ENCODE results near the gene TRAF2.

TRAF2 gene

GRCh38 chr9:136852664-136853595 lies 33.4 kb upstream of the TRAF2 start:
- Histone ChIP-seq H3K4me2 (ENCODE audit: low read length) (no peak overlapping the region), H3K79me2 (ENCODE audit: insufficient read depth, low read length) (no peaks in the 10 kb centered on the region)

GRCh38 chr9:136853596-136854112 lies 32.7 kb upstream of the TRAF2 start:
- Histone ChIP-seq H3K4me1 (ENCODE audit: insufficient read depth, low read length, severe bottlenecking) (peaks cover 7% of the 10 kb centered on the region), H3K9ac (ENCODE audit: low read length) (no peak overlapping the region), H3K36me3 (ENCODE audit: insufficient read depth, low read length) (peaks cover 9% of the 10 kb centered on the region; the same call in 1 of the 2 replicates), H3F3A (ENCODE audit: insufficient read depth, low read length) (no peaks in the 10 kb centered on the region), H3K4me3 (ENCODE audit: low read depth, low read length, poor library complexity, severe bottlenecking) (no peak overlapping the region), H2AFZ (ENCODE audit: low read length) (no peak overlapping the region), H3K27me3 (ENCODE audit: insufficient read depth, low read length) (no peaks in the 10 kb centered on the region), H3K79me2 (ENCODE audit: insufficient read depth, low read length) (no peaks in the 10 kb centered on the region), H3K9me2 (ENCODE audit: low read depth, low read length) (no peaks in the 10 kb centered on the region), H3K9me3 (ENCODE audit: low read length) (no peaks in the 10 kb centered on the region), H4K20me1 (ENCODE audit: insufficient read depth, low read length) (no peaks in the 10 kb centered on the region), H3K4me2 (ENCODE audit: low read length) (no peak overlapping the region), H3K27ac (ENCODE audit: low read depth, low read length, poor library complexity, severe bottlenecking) (no peak overlapping the region)
- TF ChIP-seq CTCF (IDR thresholded peaks at IDR 0.05; ENCODE audit: low read length) (peak; percentile 46; the same call in 1 of the 2 replicates), EZH2 (IDR thresholded peaks at IDR 0.05; ENCODE audit: borderline replicate concordance, low read length) (no peak)

More at GRCh38 chr9:136852664-136853595, 33.4 kb upstream of the TRAF2 start:
- H3K27ac ChIP-seq (ENCODE audit: low read depth, low read length, poor library complexity, severe bottlenecking): no peak overlapping the region
- H4K20me1 ChIP-seq (ENCODE audit: insufficient read depth, low read length): no peaks in the 10 kb centered on the region
- no peaks in the 10 kb centered on the region for H3K9me3 ChIP-seq (ENCODE audit: low read length)
- no peaks in the 10 kb centered on the region for H3K27me3 ChIP-seq (ENCODE audit: insufficient read depth, low read length)
- TF ChIP-seq CTCF (IDR thresholded peaks at IDR 0.05; ENCODE audit: low read length) (no peak), EZH2 (IDR thresholded peaks at IDR 0.05; ENCODE audit: borderline replicate concordance, low read length) (no peak)
- H3K4me1 ChIP-seq (ENCODE audit: insufficient read depth, low read length, severe bottlenecking): peaks cover 7% of the 10 kb centered on the region
- peaks cover 9% of the 10 kb centered on the region; the same call in 1 of the 2 replicates for H3K36me3 ChIP-seq (ENCODE audit: insufficient read depth, low read length)
- no peak overlapping the region for H2AFZ ChIP-seq (ENCODE audit: low read length)
- no peak overlapping the region for H3K9ac ChIP-seq (ENCODE audit: low read length)
- no peak overlapping the region for H3K4me3 ChIP-seq (ENCODE audit: low read depth, low read length, poor library complexity, severe bottlenecking)
- no peaks in the 10 kb centered on the region for H3K9me2 ChIP-seq (ENCODE audit: low read depth, low read length)
- H3F3A ChIP-seq (ENCODE audit: insufficient read depth, low read length): no peaks in the 10 kb centered on the region

GRCh38 chr9:136854113-136854841 lies 32.0 kb upstream of the TRAF2 start:
- H3K79me2 ChIP-seq (ENCODE audit: insufficient read depth, low read length): no peaks in the 10 kb centered on the region
- H3K4me1 ChIP-seq (ENCODE audit: insufficient read depth, low read length, severe bottlenecking): peaks cover 7% of the 10 kb centered on the region
- no peak overlapping the region for H3K4me3 ChIP-seq (ENCODE audit: low read depth, low read length, poor library complexity, severe bottlenecking)
- no peaks in the 10 kb centered on the region for H4K20me1 ChIP-seq (ENCODE audit: insufficient read depth, low read length)
- no peaks in the 10 kb centered on the region for H3K27me3 ChIP-seq (ENCODE audit: insufficient read depth, low read length)
- peaks cover 9% of the 10 kb centered on the region; the same call in 1 of the 2 replicates for H3K36me3 ChIP-seq (ENCODE audit: insufficient read depth, low read length)
- no peak overlapping the region for H3K27ac ChIP-seq (ENCODE audit: low read depth, low read length, poor library complexity, severe bottlenecking)
- no peaks in the 10 kb centered on the region for H3K9me3 ChIP-seq (ENCODE audit: low read length)
- no peak overlapping the region for H3K4me2 ChIP-seq (ENCODE audit: low read length)
- H3K9me2 ChIP-seq (ENCODE audit: low read depth, low read length): no peaks in the 10 kb centered on the region
- no peaks in the 10 kb centered on the region for H3F3A ChIP-seq (ENCODE audit: insufficient read depth, low read length)
- H3K9ac ChIP-seq (ENCODE audit: low read length): no peak overlapping the region
- H2AFZ ChIP-seq (ENCODE audit: low read length): no peak overlapping the region
- TF ChIP-seq EZH2 (IDR thresholded peaks at IDR 0.05; ENCODE audit: borderline replicate concordance, low read length) (no peak), CTCF (IDR thresholded peaks at IDR 0.05; ENCODE audit: low read length) (no peak)
